Suppressor macrophage (primary cell): ENCODE measurements around the gene TMC1.
"Not testable (repeated sequence)": the region's sequence is repeated elsewhere in the genome, so short reads cannot be mapped to it uniquely, and the experiment has no call there.

Source experiments
- DNase-seq, 4 experiments: peaks; one replicate each; pipeline ENCODE4 v3.0.0-alpha.2; 2020 to 2022

TMC1 gene

GRCh38 chr9:72526901-72527800 is 5.7 kb downstream of the TMC1 start:
- peak; percentile 83 to 93 (median 91) for DNase-seq

- DNase-seq, result peak in 2 of 4 experiments; percentile 65 to 71
Measured at GRCh38 chr9:72527801-72528195, 6.4 kb downstream of the TMC1 start.

- no peak for DNase-seq
Measured at GRCh38 chr9:72529531-72529930, 8.1 kb downstream of the TMC1 start.

GRCh38 chr9:72533322-72533721 is 11.9 kb downstream of the TMC1 start:
- DNase-seq, result no peak

- DNase-seq, result no peak
Measured at GRCh38 chr9:72534931-72535330, 13.5 kb downstream of the TMC1 start.

- DNase-seq, result no peak
Measured at GRCh38 chr9:72537011-72537545, 15.7 kb downstream of the TMC1 start.

GRCh38 chr9:72537671-72538070 is 16.3 kb downstream of the TMC1 start:
- DNase-seq, result no peak

- no peak for DNase-seq
Measured at GRCh38 chr9:72538921-72539702, 17.7 kb downstream of the TMC1 start.

GRCh38 chr9:72539824-72540347 is 18.5 kb downstream of the TMC1 start:
- DNase-seq, result no peak

GRCh38 chr9:72540348-72540873 is 19.0 kb downstream of the TMC1 start:
- DNase-seq, result no peak

- not testable (repeated sequence) for DNase-seq
Measured at GRCh38 chr9:72542537-72542833, 21.1 kb downstream of the TMC1 start.

GRCh38 chr9:72542917-72543316 is 21.5 kb downstream of the TMC1 start:
- peak in 2 of 4 experiments; percentile 30 to 32 for DNase-seq

GRCh38 chr9:72551306-72551705 is 29.9 kb downstream of the TMC1 start:
- no peak for DNase-seq

GRCh38 chr9:72552356-72552755 is 30.9 kb downstream of the TMC1 start:
- no peak for DNase-seq

GRCh38 chr9:72554221-72554641 is 32.8 kb downstream of the TMC1 start:
- no peak for DNase-seq

GRCh38 chr9:72557549-72557948 is 36.1 kb downstream of the TMC1 start:
- DNase-seq, result peak; percentile 79 to 95 (median 86)

GRCh38 chr9:72560086-72560485 is 38.7 kb downstream of the TMC1 start:
- no peak for DNase-seq

- no peak for DNase-seq
Measured at GRCh38 chr9:72563806-72564205, 42.4 kb downstream of the TMC1 start.

- DNase-seq, result peak; percentile 36 to 63 (median 55)
Measured at GRCh38 chr9:72564479-72565281, 43.3 kb downstream of the TMC1 start.

- DNase-seq, result no peak
Measured at GRCh38 chr9:72565535-72565934, 44.1 kb downstream of the TMC1 start.

GRCh38 chr9:72574156-72574810 is 52.9 kb downstream of the TMC1 start:
- DNase-seq, result no peak

GRCh38 chr9:72575666-72576065 is 54.3 kb downstream of the TMC1 start:
- DNase-seq, result peak in 1 of 4 experiments; percentile 28
